DMS53 treated with DMSO at 0.1 percent for 48 hours (cell line): Measurements from ENCODE around the gene GLYR1.

ENCODE experiments used
- DNase-seq: peaks from one replicate; lab custom pipeline; 2025; ENCODE audit not compliant: unreplicated experiment; lab: John Stamatoyannopoulos, UW

Gene GLYR1

DNA sequence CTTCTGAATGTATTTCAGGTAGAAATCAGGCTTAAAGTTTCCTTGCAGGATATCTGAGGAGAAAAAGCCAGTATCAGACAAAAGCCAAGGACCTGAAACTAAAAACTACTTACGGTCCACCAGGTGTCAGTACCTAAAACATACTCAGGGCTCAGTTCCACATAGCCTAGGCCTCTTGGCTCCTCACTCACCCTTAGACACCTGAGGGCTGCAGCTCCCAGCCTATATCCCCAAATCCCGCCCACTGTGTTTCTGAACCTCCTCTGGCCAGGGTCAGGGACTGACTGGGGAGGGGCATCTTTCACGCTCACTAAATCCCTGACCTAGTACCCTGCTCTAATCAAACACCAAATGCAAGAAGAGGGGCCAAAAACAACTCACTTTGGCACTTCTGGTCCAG is 35.8 kb downstream of the GLYR1 start:
- DNase-seq: no peak

DNA sequence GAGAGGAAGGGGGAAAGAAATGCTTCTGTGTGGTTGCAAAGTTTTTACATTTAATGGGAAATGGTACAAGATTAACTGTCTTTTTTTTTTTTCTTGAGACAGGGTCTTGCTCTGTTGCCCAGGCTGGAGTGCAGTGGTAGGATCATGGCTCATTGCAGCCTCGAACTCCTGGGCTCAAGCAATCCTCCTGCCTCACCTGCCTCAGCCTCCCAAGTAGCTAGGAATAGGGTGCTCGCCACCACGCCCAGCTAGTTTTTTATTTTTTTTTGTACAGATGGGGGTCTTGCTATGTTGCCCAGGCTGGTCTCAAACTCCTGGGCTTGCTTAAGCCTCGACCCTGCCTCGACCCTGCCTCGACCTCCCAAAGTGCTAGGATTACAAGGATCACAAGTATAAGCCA is 40.8 kb downstream of the GLYR1 start:
- no peak for DNase-seq

DNA sequence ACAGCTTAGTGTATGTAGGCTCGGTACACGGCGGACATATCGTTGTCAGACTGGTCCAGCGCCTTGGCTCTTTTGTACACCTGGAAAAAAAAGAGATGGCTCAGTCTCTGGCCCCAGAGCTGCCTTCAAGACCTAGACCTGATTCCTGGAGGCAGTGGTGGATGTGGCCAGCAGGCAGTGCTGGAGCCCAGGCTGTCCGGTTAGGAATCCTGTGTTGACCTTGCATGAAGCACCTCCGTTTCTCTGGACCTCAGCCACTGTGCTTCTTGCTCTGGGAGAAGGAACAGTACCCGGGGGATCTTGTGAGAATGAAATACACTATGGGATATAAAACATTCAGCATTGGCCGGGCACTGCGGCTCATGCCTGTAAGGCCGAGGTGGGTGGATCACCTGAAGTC is 41.9 kb downstream of the GLYR1 start:
- DNase-seq: no peak

- no peak for DNase-seq
Observed at GRCh38 chr16:4803898-4804762, 43.0 kb downstream of the GLYR1 start.

DNA sequence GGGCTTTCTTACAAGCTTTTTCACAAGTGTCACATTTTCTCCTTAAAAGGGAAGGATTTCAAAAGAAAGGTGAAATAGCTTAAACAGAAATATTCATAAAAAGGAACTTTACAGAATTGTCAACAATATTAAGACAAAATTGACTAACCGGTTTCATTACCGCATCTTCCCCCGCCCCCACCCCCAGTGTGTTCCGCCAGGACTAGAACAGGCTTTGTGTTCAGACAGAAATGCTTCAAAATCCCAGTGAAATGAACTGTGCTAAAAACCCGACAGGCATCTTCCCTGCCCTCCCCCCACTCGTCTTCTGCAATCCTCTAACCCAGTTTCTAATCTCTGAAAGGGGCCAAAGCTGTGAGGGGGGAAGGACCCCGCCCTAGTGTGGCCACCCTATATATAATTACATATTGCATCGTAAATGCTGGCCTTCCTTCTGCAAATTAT is 43.7 kb downstream of the GLYR1 start:
- DNase-seq: no peak

- DNase-seq: peak; percentile 78
Observed at GRCh38 chr16:4802659-4803287, 44.3 kb downstream of the GLYR1 start.

DNA sequence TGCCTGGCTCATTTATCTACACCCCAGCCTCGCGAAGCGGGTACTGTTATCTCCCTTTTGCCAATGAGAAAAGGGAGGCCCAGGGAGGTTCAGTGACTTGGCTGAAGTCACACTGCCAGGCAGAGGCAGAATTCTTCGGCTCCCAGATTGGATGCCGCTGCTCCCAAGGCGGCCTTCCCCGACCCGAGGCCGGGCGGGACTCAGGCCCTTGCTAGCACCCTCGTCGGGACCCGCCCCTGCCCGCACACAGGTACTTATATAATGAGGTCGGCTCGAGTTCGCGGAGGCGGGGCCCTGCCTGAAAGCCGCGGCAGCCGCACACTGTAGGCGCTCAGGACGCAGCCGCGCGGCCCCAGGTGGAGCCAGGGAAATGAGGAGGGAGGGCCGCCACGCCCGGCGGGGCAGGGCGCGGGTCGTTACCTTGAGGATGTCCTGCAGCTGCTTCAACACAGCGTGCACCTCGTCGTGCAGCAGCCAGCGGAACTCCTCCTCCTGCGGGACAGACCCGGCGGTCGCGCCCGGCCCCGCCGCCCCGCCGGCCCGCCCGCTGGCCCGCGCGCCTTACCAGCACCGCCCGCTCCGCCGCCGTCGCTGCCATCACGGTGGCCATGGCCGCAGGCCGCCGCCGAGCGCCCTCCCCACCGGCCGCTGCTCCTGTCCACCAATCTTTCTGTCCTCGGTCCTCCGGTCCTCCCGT is 45.0 kb downstream of the GLYR1 start, which contains the start of gene ROGDI:
Gene ROGDI (minus strand): TSS at position 672 of the 697 bp plus-strand sequence. CDS start 62 bp downstream, at position 610.
- DNase-seq: peak; percentile 84

- DNase-seq: no peak
Observed at GRCh38 chr16:4801051-4801961, 45.8 kb downstream of the GLYR1 start.

DNA sequence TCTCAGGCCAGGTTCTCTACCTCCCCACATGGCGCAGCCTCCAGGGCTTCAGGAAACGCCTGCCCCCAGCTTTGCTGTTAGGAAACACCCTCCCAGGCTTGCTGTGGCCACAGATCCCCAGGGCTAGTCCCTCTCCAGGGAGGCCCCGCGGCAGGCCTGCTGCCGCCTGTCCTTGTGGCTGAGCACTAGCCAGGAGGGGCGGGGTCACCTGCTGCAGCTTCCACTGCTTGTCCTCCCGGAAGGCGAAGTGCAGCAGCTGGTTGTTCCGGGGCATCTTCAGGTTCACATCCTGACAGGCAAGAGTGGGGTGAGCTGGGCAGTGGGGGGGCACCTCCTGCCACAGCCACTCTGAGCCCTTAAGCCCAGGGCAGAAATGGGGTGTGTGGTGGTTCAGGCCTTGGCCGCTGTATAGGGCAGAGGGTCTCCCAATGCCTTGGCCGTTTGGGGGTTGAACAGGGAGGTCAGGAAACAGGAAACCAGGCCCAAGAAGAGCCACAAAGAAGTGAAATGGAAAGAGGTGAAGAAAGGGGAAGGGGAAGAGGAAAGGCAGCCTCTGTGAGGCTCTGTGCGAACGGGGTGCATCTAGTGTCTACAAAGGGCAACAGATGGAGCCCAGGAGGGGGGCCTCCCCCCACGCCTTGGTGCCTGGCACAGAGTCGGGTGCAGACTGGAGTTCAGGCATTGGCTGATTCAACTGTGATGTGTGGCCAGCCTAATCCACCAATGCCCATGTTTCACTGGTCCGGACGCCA is 46.6 kb downstream of the GLYR1 start:
- peak; percentile 78 for DNase-seq

- DNase-seq: no peak
Observed at GRCh38 chr16:4799171-4799855, 47.8 kb downstream of the GLYR1 start.

- no peak for DNase-seq
Observed at GRCh38 chr16:4798456-4798855, 48.6 kb downstream of the GLYR1 start.

DNA sequence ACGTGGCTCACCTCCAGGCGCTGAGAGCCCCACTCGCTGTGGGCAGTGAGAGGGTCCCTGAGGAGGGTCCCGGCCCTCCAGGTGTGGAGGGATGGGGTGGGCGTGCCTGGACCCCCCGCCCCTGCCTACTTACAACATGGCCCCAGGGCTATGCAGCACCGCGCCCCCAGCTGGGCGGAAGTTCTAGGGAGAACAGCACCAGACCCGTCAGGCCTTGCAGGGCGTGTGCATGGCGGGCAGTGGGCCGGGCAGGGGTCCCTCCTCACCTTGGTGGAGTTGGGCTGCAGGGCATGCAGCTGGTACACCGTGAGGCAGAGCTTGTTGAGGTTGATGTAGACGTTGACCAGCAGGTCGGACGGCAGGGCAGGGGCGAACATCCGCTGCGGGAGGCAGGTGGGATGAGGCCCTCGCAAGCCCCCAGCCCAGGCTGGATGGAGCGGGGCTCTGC is 49.3 kb downstream of the GLYR1 start:
- DNase-seq: no peak

- DNase-seq: no peak
Observed at GRCh38 chr16:4796982-4797804, 49.9 kb downstream of the GLYR1 start.

DNA sequence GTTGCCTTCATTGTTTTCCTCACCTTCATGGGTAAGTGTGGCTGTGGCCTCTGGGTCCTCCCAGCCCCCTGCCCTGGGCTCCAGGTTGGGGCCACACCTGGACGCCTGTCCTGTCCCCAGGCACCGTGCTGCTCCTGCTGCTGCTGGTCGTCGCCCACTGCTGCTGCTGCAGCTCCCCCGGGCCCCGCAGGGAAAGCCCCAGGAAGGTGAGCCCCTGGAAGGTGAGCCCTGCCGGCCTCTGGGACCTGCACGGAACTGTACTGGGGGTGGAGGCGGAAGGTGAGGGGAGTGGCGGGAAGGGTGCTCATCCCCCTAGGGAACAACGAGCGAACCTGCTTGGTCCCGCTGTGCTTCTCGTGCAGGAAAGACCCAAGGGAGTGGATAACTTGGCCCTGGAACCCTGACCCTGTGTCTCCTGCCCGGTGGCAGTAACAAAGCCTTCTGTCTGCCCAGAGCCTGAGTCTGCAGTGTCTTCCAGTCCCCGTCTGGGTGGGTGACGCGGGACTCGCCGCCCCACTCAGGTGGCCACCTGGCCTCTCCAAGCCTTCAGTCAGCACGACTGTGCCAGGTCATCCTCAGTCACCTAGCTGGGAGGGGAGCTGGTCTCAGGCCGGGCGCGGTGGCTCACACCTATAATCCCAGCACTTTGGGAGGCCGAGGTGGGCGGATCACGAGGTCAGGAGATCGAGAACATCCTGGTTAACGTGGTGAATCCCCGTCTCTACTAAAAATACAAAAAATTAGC is 51.1 kb downstream of the GLYR1 start:
- no peak for DNase-seq

GRCh38 chr16:4795181-4795827 is 51.8 kb downstream of the GLYR1 start, which contains the start of gene SMIM22:
Gene SMIM22, plus strand, starts transcription at chr16:4795369. Its CDS starts 366 bp downstream, at chr16:4795735.
- peak; percentile 70 for DNase-seq

DNA sequence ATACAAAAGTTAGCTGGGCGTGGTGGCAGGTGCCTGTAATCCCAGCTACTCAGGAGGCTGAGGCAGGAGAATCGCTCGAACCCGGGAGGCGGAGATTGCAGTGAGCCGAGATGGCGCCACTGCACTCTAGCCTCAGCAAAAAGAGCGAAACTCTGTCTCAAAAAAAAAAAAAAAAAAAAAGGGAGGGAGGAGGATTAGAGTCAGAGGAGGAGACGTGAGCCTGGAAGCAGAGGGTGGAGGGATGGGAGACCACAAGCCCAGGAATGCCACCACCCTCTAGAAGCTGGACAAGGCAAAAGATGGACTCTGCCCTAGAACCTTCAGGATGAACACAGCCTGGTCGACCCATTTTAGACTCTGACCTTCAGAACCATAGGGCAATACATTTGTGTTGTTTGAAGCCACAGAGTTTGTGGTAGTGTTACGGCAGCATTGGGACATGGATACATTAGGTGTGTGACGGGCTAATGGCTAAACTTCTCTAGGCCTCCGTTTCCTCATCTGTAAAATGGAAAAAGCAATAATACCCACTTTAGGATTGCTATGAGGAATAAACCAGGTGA is 54.1 kb downstream of the GLYR1 start:
- no peak for DNase-seq

DNA sequence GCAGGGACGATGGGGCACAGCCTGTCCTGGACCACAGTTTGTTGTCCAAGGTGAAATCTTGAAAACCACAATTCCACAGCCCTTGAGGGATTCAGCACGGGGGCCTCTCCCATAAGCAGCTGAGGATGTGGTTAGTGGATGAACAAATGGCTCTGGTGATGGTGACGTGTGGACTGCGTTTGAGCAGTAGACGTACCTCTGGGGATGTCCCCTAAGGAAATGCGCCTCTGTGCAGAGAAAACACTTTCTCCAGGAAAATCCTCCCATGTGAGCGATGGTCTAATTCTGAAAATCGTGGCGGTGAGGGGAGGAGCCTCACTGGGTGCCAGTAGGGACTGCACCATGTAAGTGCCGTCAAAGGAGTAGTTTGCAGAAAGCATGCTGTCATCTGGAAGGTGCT is 56.2 kb downstream of the GLYR1 start:
- DNase-seq: no peak
